SK-N-SH treated with all-trans-retinoic acid at 6 μM for 48 hours (cell line): ENCODE results near the gene SLX9.

Experiments
- PATZ1 ChIP-seq: fragments of 250-450 bp; sonication (Bioruptor Pico); IDR thresholded peaks from 2 replicates; pipeline ENCODE4 v1.8.0; 2020; ENCODE audit warnings: mild to moderate bottlenecking, moderate library complexity, borderline replicate concordance
- SNAI2 ChIP-seq: fragments of 250-450 bp; sonication (Bioruptor Pico); IDR thresholded peaks from 2 replicates; pipeline ENCODE4 v1.5.0; 2020; ENCODE audit warnings: mild to moderate bottlenecking, moderate library complexity
- ZNF8 ChIP-seq: fragments of 450-650 bp; formaldehyde crosslinking; IDR thresholded peaks from 2 replicates; pipeline ENCODE4 v1.5.0; 2020; ENCODE audit warnings: mild to moderate bottlenecking, moderate library complexity

- TF ChIP-seq ZNF8 (CRISPR knock-in tag), result no peak
- TF ChIP-seq PATZ1, result no peak
- no peak for TF ChIP-seq SNAI2
Observed at GRCh38 chr21:44924606-44925377, 15.0 kb upstream of the SLX9 start.
